IPS-15b (cell line): Measurements from ENCODE around the gene SLC22A9.

ENCODE experiments used
- H3K27me3 ChIP-seq: one replicate; pipeline ENCODE4 v1.6.1; 2013; ENCODE audit warnings: low read length; ENCODE audit not compliant: control insufficient read depth, insufficient read depth
- H3K36me3 ChIP-seq: one replicate; pipeline ENCODE4 v1.6.1; 2013; ENCODE audit warnings: low read length; ENCODE audit not compliant: control insufficient read depth, insufficient read depth
- H3K4me1 ChIP-seq: one replicate; pipeline ENCODE4 v1.6.1; 2013; ENCODE audit warnings: mild to moderate bottlenecking, low read length; ENCODE audit not compliant: control insufficient read depth, insufficient read depth
- H3K4me3 ChIP-seq: one replicate; pipeline ENCODE4 v1.5.1; 2013; ENCODE audit warnings: low read depth, low read length
- H3K9ac ChIP-seq: one replicate; pipeline ENCODE4 v1.6.1; 2013; ENCODE audit warnings: low read depth, mild to moderate bottlenecking, low read length
- H3K9me3 ChIP-seq: one replicate; pipeline ENCODE4 v1.6.1; 2013; ENCODE audit warnings: mild to moderate bottlenecking, low read length; ENCODE audit not compliant: control insufficient read depth, insufficient read depth

The SLC22A9 gene

DNA sequence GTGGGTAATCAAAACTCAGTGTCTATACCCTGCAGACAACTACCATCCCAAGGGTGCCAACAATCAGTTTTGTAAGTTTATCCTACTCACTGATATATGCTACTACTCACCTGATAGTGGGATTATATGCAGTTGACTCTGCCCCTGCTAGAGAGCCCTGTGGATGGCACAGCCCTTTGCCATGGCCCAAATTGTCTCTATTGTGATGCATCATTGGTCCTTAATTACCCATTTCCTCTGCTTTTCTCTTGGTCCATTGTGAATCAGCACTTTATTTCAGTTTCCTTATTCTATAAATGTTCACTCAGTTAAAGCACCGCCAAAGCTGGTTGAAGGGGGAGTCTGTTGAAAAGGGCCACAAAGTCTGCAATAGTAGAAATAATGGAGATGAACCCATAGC, 79.1 kb downstream of the SLC22A9 start:
- no peak overlapping the region for H3K9ac ChIP-seq
- peaks cover 11% of the 10 kb centered on the region for H3K4me1 ChIP-seq
- H3K4me3 ChIP-seq: no peak overlapping the region
- no peaks in the 10 kb centered on the region for H3K27me3 ChIP-seq
- no peaks in the 10 kb centered on the region for H3K36me3 ChIP-seq
- H3K9me3 ChIP-seq: no peaks in the 10 kb centered on the region

DNA sequence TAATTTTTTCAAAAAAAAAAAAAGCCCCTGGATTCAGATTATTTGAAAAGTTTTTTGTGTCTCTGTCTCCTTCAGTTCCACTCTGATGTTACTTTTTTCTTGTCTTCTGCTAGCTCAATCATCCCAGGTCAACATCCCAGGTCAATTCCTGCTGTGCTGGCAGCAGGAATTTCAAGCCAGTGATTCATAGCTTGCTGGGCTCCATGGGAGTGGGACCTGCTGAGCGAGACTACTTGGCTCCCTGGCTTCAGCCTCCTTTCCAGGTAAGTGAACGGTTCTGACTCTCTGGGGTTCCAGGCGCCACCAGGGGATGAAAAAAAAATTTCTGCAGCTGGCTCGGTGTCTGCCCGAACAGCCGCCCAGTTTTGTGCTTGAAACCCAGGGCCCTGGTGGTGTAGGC, 90.0 kb downstream of the SLC22A9 start:
- no peaks in the 10 kb centered on the region for H3K27me3 ChIP-seq
- peaks cover 2% of the 10 kb centered on the region for H3K4me1 ChIP-seq
- H3K9ac ChIP-seq: no peak overlapping the region
- no peak overlapping the region for H3K4me3 ChIP-seq
- H3K36me3 ChIP-seq: no peaks in the 10 kb centered on the region
- H3K9me3 ChIP-seq: no peaks in the 10 kb centered on the region
